GM06990 (cell line): ENCODE measurements around the gene RIMS1.

ENCODE experiments used
- DNase-seq: peaks from one replicate; pipeline ENCODE4 v3.0.0-alpha.2; 2011; ENCODE audit not compliant: insufficient read length; ENCODE audit errors: extremely low read depth
- H3K27me3 ChIP-seq: replicated peaks from 2 replicates; pipeline ENCODE4 v1.6.0; 2011; ENCODE audit warnings: low read length; ENCODE audit not compliant: control insufficient read depth, insufficient read depth
- H3K36me3 ChIP-seq: 2 replicates; pipeline ENCODE4 v1.5.1; 2011; ENCODE audit warnings: low read length; ENCODE audit not compliant: control insufficient read depth, insufficient read depth
- H3K4me3 ChIP-seq: replicated peaks from 2 replicates; pipeline ENCODE4 v1.5.1; 2011; ENCODE audit warnings: low read depth, mild to moderate bottlenecking, control low read depth, low read length
- TF ChIP-seq, protein P1 (sequence below): IDR thresholded peaks from 2 replicates; pipeline ENCODE4 v1.5.1; 2011; ENCODE audit warnings: low read length, control low read depth, mild to moderate bottlenecking, inconsistent platforms; ENCODE audit not compliant: insufficient read depth, poor library complexity, severe bottlenecking

RIMS1 gene

GRCh38 chr6:72182337-72183246 lies 296.2 kb downstream of the RIMS1 start:
- no peaks in the 10 kb centered on the region; the same call in 1 of the 2 replicates for H3K27me3 ChIP-seq
- peak overlapping the region; percentile 22 for H3K4me3 ChIP-seq
- DNase-seq: peak; percentile 21
- TF ChIP-seq, protein P1, sequence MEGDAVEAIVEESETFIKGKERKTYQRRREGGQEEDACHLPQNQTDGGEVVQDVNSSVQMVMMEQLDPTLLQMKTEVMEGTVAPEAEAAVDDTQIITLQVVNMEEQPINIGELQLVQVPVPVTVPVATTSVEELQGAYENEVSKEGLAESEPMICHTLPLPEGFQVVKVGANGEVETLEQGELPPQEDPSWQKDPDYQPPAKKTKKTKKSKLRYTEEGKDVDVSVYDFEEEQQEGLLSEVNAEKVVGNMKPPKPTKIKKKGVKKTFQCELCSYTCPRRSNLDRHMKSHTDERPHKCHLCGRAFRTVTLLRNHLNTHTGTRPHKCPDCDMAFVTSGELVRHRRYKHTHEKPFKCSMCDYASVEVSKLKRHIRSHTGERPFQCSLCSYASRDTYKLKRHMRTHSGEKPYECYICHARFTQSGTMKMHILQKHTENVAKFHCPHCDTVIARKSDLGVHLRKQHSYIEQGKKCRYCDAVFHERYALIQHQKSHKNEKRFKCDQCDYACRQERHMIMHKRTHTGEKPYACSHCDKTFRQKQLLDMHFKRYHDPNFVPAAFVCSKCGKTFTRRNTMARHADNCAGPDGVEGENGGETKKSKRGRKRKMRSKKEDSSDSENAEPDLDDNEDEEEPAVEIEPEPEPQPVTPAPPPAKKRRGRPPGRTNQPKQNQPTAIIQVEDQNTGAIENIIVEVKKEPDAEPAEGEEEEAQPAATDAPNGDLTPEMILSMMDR: no peak
- no peaks in the 10 kb centered on the region for H3K36me3 ChIP-seq

DNA sequence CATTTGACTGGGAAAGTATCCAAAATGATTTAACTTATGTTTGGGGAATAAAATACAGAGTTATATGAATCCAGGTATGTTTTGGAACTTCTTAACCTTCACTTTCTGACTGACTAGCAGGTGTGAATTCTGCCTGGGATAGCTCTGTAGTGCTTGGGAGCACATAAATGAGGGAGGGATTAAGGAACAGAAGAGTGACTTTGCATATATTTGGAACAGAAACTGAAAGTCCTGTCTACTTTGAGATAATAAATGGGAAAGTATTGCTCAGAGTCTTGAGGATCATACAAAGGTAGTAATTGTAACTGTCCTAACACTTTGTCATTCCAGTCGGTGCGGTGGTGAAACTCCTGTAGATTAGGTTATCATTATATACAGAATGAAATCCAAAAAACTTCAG lies 317.6 kb downstream of the RIMS1 start:
- H3K27me3 ChIP-seq: no peaks in the 10 kb centered on the region
- no peaks in the 10 kb centered on the region for H3K36me3 ChIP-seq
- no peak for DNase-seq
- no peak overlapping the region for H3K4me3 ChIP-seq
- TF ChIP-seq, protein P1: no peak

- no peaks in the 10 kb centered on the region for H3K36me3 ChIP-seq
- DNase-seq: no peak
These were observed 319.1 kb downstream of the RIMS1 start for GRCh38 chr6:72205500-72205899.

DNA sequence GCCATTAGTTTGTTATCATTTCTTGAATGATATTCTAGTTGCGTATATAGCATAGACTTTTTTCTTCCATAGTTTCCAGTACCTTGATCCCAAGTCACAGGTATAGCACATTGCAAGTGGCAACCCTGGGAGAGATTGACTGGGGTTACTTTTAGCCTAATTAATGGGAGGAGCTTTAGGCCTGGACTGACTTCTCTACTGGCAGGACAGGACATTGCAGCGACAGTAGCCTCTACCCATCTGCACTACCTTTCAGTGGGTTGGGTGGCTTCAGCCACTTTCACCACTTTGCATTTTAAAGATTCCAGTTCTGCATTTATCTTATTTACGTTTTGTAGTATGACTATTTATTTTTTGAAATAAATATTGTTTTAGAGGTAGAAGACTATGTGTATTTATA lies 320.3 kb downstream of the RIMS1 start:
- Histone ChIP-seq H3K36me3 (no peaks in the 10 kb centered on the region), H3K27me3 (no peaks in the 10 kb centered on the region), H3K4me3 (no peak overlapping the region)
- no peak for DNase-seq
- TF ChIP-seq, protein P1: no peak

More at GRCh38 chr6:72205500-72205899, 319.1 kb downstream of the RIMS1 start:
- Histone ChIP-seq H3K4me3 (no peak overlapping the region), H3K27me3 (no peaks in the 10 kb centered on the region)
- TF ChIP-seq, protein P1: no peak

DNA sequence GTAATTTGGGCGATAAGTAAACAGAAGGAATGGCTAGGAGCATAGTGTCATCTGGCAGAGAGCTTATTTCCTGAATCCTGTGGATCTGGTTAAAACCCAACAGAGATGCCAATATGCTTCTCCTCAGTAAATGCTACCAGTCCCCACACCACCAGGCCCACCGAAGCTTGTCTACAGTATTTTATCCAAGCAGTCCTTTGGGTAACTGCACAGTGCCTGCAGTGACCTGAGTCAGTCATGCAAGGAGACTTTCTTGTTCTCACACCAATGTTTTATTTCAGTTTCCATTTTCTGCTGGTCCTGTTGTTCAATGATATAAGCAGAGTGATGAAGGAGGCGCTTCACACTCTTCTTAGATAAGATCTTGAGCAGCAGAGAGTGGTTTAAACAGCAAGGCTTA lies 326.3 kb downstream of the RIMS1 start:
- DNase-seq: no peak

More for the DNA sequence above, 326.3 kb downstream of the RIMS1 start:
- Histone ChIP-seq H3K36me3 (no peaks in the 10 kb centered on the region), H3K4me3 (no peak overlapping the region), H3K27me3 (no peaks in the 10 kb centered on the region)
- TF ChIP-seq, protein P1: no peak
